PC-9 (cell line): ENCODE results near the gene ABCC12.

Experiments used
- EZH2 ChIP-seq: fragments of 200-600 bp; sonication (generic); IDR thresholded peaks from 2 replicates; pipeline ENCODE4 v1.8.0; 2017; ENCODE audit warnings: antibody characterized with exemption, low read depth
- TF ChIP-seq, protein P1 (sequence below): fragments of 200-600 bp; sonication (generic); conservative IDR thresholded peaks from 2 replicates; pipeline ENCODE4 v1.6.1; 2017; ENCODE audit warnings: mixed run types, antibody characterized with exemption, mild to moderate bottlenecking, moderate library complexity

- TF ChIP-seq, protein P1, sequence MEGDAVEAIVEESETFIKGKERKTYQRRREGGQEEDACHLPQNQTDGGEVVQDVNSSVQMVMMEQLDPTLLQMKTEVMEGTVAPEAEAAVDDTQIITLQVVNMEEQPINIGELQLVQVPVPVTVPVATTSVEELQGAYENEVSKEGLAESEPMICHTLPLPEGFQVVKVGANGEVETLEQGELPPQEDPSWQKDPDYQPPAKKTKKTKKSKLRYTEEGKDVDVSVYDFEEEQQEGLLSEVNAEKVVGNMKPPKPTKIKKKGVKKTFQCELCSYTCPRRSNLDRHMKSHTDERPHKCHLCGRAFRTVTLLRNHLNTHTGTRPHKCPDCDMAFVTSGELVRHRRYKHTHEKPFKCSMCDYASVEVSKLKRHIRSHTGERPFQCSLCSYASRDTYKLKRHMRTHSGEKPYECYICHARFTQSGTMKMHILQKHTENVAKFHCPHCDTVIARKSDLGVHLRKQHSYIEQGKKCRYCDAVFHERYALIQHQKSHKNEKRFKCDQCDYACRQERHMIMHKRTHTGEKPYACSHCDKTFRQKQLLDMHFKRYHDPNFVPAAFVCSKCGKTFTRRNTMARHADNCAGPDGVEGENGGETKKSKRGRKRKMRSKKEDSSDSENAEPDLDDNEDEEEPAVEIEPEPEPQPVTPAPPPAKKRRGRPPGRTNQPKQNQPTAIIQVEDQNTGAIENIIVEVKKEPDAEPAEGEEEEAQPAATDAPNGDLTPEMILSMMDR = no peak
- no peak for TF ChIP-seq EZH2
Observed at GRCh38 chr16:48152226-48152625, 3.6 kb downstream of the ABCC12 start.
